Measurements from ENCODE around the gene GCAT. TPM values are rescaled to one million over a fixed set of nuclear protein-coding genes. Genes with fewer than 3 reads are reported as not detected.

Gene GCAT
- total and polyA plus RNA-seq, 10 donors: 0.94 to 3.9 (median 1.9) TPM; not detected in 1

DNA sequence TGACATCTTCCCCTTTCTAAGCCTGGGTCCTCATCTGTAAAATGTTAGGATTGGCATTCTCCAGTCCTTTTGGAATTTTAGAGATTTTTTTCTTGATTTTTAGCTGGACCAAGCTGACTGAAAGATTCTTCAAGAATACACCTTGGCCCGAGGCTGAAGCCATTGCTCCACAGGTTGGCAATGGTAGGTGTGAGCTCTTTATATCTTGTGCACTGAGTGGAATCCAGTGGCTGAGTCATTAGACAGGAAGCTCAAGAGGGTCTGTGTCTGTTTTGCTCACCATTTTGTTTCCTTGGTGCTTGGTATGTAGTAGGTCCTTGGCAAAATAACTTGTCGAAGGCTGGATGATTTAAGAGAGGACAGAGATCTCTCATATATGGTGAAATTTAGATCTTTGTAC is 47.7 kb downstream of the GCAT start:
- Histone ChIP-seq H3K4me3 (no peak overlapping the region), H3K27ac (no peak overlapping the region), H3K4me1 (peaks cover 2 to 48% (median 24%) of the 10 kb centered on the region in 6 donors), H3K36me3 (peaks cover 0 to 100% (median 91%) of the 10 kb centered on the region in 6 donors), H3K27me3 (replicated peaks in 1 of 7) (no peaks in the 10 kb centered on the region), H3K9me3 (no peaks in the 10 kb centered on the region)
- DNase-seq: no peak
- no peak for TF ChIP-seq POLR2AphosphoS5 (IDR thresholded peaks at IDR 0.05)
- TF ChIP-seq, protein P1, sequence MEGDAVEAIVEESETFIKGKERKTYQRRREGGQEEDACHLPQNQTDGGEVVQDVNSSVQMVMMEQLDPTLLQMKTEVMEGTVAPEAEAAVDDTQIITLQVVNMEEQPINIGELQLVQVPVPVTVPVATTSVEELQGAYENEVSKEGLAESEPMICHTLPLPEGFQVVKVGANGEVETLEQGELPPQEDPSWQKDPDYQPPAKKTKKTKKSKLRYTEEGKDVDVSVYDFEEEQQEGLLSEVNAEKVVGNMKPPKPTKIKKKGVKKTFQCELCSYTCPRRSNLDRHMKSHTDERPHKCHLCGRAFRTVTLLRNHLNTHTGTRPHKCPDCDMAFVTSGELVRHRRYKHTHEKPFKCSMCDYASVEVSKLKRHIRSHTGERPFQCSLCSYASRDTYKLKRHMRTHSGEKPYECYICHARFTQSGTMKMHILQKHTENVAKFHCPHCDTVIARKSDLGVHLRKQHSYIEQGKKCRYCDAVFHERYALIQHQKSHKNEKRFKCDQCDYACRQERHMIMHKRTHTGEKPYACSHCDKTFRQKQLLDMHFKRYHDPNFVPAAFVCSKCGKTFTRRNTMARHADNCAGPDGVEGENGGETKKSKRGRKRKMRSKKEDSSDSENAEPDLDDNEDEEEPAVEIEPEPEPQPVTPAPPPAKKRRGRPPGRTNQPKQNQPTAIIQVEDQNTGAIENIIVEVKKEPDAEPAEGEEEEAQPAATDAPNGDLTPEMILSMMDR (IDR thresholded peaks at IDR 0.05 in 8 of 11, conservative IDR thresholded peaks at IDR 0.05 in 3 of 11): no peak
- no peak for TF ChIP-seq POLR2A (IDR thresholded peaks at IDR 0.05)
- 87 to 100% (median 97%) methylated on average over 2 of the region's 2 CpGs for WGBS, 5 donors
- intact Hi-C loops (cut with DNase I; ENCODE audit: low total_unique reads): no loop called here

DNA sequence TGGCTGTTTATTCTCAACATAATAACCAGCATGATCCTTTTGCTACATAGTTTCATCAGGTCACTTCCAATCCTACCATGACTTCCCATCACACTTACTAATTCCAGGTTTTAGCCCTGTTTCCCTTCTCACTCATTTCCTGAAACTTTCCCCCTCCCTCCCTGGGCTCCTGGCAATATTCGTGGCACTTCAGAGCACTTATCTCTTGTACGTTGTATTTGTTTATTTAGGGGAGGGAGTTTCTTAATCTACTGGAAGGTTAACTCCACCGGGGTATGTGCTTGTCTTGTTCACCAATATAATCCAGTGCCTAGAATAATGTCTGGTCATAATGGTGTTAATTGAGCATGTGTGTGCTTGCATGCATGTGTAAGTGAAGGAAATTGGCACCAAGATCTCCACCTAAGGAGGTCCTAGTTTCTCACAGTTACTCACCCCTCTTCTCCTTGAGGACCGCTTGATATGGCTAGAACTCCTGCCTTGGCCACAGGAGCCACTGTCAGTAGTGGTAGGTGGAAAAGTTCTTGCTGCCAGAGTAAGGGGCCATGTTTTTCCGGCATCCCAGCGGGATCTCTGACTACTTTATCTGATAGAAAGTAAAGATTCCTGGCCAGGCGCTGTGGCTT is 53.2 kb downstream of the GCAT start:
- Histone ChIP-seq H3K27ac (no peak overlapping the region), H3K9me3 (no peaks in the 10 kb centered on the region), H3K36me3 (peaks cover 4 to 100% (median 98%) of the 10 kb centered on the region in 6 donors), H3K4me3 (no peak overlapping the region), H3K27me3 (replicated peaks in 1 of 7) (no peaks in the 10 kb centered on the region), H3K4me1 (peaks cover 0 to 20% (median 14%) of the 10 kb centered on the region in 6 donors)
- TF ChIP-seq POLR2A (IDR thresholded peaks at IDR 0.05) (no peak), POLR2AphosphoS5 (IDR thresholded peaks at IDR 0.05) (no peak)
- TF ChIP-seq, protein P1 (IDR thresholded peaks at IDR 0.05 in 8 of 11, conservative IDR thresholded peaks at IDR 0.05 in 3 of 11): no peak
- intact Hi-C loops (cut with DNase I; ENCODE audit: low total_unique reads): no loop called here
- WGBS, 5 donors: 81 to 89% (median 87%) methylated on average over 7 of the region's 7 CpGs
- DNase-seq: no peak

DNA sequence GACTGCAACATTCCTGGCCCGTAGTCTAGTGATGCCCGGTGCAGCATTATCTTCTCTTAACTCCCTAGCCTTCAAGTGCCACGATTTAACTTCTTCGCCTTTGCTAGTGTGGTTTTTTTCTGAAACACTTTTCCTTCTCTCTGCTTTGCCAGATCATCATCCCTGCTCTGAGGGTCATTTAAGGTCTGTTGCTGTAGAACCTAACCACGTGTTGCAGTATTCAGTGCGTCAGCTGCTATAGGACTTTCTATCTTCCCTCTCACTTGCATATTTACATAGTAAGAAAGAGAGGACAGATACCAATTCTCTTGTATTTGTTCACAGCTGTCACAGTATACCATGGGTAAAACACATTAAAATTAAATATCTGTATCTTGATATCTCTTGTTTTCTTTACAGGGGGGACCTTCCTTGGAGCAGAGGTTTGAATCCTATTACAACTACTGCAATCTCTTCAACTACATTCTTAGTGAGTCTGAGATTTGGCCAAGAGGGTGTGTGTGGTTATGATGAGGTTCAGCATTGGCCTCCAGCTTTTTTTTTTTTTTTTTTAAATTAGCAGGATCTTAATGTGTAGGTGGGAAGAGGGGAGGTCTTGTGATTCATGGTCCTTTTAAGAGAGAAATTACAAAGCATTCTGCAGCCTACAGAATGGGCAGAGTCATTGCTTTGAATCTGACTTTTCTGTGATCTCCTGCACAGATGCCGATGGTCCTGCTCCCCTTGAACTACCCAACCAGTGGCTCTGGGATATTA is 55.0 kb downstream of the GCAT start:
- TF ChIP-seq POLR2AphosphoS5 (IDR thresholded peaks at IDR 0.05) (no peak), POLR2A (IDR thresholded peaks at IDR 0.05) (no peak)
- TF ChIP-seq, protein P1 (IDR thresholded peaks at IDR 0.05 in 8 of 11, conservative IDR thresholded peaks at IDR 0.05 in 3 of 11): no peak
- Histone ChIP-seq H3K36me3 (peaks cover 4 to 100% (median 97%) of the 10 kb centered on the region in 6 donors), H3K27me3 (replicated peaks in 1 of 7) (no peaks in the 10 kb centered on the region), H3K27ac (peak overlapping the region in 4 of 8 donors; percentile 0 to 46 (median 33)), H3K4me3 (no peak overlapping the region), H3K4me1 (peaks cover 0 to 20% (median 14%) of the 10 kb centered on the region in 6 donors), H3K9me3 (no peaks in the 10 kb centered on the region)
- DNase-seq: no peak
- 82 to 86% (median 83%) methylated on average over 7 of the region's 7 CpGs for WGBS, 5 donors
- intact Hi-C loops (cut with DNase I; ENCODE audit: low total_unique reads): loop anchor here (2.0 kb wide), 1 partner anchor 46 kb away; no protein-coding TSS in a partner anchor

DNA sequence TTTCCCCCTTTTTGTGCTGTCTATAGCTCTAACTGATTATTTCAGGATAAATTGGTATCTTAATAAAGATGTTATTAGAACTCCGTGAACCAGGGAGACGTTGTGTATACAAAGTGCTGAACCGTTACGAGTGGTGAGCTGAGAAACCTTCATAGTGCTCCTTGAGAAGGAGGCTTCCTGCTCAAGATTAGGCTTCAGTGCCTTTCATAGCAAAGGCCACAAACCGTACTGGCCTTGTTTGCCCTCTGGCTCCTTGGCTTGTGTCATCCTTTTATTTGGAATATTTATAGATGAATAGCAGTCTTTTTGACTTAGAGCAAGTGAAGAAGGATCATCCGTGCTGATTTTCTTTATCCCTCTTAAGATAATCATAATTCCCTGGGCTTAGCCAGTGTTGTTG is 57.8 kb downstream of the GCAT start:
- WGBS, 5 donors: 90 to 97% (median 95%) methylated on average over 6 of the region's 6 CpGs
- peaks cover 4 to 100% (median 96%) of the 10 kb centered on the region in 6 donors for H3K36me3 ChIP-seq
- H3K9me3 ChIP-seq: no peaks in the 10 kb centered on the region
- H3K4me1 ChIP-seq: peaks cover 0 to 20% (median 14%) of the 10 kb centered on the region in 6 donors
- intact Hi-C loops (cut with DNase I; ENCODE audit: low total_unique reads): no loop called here
- no peak for DNase-seq
- no peak overlapping the region for H3K4me3 ChIP-seq
- no peak overlapping the region for H3K27ac ChIP-seq
- no peaks in the 10 kb centered on the region for H3K27me3 ChIP-seq (replicated peaks in 1 of 7)
- no peak for TF ChIP-seq POLR2AphosphoS5 (IDR thresholded peaks at IDR 0.05)
- TF ChIP-seq POLR2A (IDR thresholded peaks at IDR 0.05): no peak
- TF ChIP-seq, protein P1 (IDR thresholded peaks at IDR 0.05 in 8 of 11, conservative IDR thresholded peaks at IDR 0.05 in 3 of 11): no peak

All from spleen (tissue), 11 donors.